NCI-H345 (cell line): ENCODE results near the gene TEC.
"Not testable (repeated sequence)": the region's sequence is repeated elsewhere in the genome, so short reads cannot be mapped to it uniquely, and the experiment has no call there.

ENCODE experiments used
- DNase-seq: peaks from one replicate; lab custom pipeline; 2025; lab: John Stamatoyannopoulos, UW

Gene TEC

DNA sequence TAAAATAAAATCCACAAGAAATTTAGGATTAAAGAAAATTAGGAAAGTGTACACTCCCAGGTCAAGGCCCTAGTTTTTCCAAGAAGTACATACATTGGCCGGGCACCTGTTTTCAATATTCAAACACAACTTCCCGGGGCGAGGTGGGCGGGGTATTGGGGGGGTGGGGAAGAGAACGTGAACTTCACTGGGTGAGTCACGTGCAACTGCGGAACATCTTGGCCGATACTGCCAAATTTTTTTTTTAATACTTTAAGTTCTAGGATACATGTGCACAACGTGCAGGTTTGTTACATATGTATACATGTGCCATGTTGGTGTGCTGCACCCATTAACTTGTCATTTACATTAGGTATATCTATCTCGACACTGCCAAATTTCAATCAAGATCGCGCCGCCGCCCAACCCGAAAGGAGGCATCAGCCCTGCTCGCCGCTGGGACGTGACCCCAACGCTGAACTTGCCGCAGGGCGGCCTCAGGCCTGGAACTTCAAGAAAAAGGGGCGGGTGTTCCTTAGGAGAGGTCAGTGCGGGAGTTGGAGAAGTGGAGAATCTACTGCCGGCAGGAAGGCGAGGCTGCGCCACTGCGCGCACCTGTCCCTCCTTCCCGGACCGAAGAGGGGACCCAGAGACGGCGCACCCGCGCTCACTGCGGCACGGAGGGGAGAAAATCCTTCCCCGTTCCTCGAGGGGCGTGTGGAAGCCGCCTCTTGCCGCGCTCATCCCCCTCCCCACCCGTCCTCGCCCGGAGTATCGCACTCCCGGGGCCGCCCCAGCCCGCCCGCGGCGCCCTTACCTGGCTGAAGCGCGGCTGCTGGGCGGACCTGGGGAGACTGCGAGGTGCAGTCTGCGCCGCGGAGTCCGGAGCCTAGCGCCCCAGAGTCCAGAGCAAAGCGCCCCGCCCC is at the start of gene TEC:
Gene TEC, minus strand, starts transcription at position 883 of the 905 bp plus-strand sequence. CDS start 41,224 bp downstream, outside the sequence.
- no peak for DNase-seq

DNA sequence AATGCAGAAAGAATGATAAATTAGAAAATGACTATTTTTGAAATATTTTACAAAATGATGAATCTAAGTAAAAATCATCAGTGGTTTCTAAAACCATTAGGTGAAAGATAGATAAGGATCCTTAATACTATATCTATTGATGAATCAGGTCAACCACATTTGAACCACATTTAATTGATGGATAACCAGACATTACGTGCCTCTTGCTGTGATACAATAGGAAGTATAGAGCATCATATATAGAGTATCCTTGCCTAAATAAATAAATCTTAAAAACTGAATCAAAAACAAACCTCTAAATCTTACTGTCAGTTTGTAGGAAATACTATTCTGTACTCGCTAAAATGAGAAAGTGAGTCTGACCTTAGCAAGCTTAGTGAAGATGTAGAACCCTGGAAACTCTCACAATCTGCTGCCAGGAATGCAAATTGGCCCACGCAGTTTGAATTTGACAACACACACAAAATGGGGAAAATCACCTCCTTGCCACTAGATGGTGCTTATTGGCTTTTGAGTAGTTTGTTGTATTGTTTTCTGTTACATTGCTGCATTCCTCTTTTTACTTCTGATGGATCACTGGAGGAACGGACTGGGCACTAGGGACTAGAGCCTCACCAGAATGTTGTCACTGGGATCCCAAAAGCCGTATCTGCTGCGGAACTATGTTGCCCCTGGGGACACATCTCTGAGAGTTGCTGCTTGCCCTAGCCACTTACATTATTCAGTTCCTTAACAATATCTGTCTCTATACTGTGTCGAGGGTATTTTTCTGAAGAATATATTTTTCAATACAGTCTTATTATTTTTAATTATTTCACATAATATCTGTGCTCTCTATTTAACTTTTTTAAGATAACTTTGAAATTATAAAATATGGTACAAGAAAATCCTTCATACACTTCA is 46.3 kb upstream of the TEC start:
- peak; percentile 12 for DNase-seq

DNA sequence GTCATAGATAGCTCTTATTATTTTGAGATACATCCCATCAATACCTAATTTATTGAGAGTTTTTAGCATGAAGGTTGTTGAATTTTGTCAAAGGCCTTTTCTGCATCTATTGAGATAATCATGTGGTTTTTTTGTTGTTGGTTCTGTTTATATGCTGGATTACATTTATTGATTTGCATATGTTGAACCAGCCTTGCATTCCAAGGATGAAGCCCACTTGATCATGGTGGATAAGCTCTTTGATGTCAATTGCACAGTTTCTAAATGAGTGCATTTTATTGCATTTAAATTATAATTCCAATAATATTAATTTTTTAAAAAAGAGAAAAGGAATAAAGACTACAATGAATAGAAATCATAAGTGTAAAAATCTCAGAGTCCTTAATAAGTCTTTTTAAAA is 45.1 kb upstream of the TEC start:
- DNase-seq = not testable (repeated sequence)

DNA sequence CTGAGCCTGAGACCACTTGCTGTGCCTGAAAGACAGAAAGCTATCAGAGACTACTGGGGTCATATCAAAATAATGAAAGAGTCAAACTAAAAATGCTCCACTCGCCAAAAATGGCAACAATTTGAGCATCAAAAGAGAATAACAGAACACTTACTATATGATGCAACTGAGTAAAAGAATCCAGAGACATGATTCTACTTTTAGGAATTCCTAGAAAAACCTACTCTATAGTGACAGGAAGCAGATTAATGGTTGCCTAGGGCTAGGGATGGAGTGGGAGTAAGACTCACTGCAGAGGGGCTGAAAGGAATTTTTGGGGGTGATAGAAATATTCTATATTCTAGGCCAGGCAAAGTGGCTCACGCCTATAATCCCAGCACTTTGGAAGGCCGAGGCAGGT is 42.3 kb upstream of the TEC start:
- no peak for DNase-seq

DNA sequence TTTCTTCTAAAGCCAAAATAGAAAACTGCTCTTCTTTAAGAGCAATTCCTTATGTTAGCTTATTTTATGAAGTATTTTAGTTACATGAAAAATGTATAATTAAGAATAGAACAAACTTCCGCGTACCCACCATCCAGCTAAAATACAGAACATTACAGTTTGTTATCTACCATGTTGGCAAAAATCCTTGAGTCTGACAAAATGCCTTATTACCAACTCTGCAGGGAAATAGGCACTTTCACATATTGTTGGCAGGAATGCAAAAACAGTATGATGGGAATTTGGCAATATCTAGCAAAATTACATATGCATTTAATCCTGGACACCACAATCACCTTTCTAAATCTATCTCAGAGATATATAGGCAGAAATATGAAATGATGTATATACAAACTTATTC is 39.3 kb upstream of the TEC start:
- no peak for DNase-seq

DNA sequence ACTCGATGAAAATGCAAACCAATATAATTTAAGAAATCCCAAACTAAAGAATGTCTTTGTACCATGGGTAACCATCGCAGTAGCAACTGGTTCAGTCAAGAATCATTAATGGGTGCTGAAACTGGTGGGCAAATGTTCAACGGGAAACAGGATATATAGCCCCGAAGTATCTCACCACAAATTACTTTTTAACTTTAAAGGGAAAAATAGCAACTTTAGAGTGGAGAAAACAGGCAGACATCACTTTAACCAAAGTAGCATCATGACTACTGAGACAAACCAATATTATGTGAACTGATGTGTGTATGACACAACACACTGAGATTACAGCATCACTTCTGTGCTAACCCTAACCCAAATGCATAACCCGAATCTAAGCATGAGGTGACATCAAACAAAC is 37.9 kb upstream of the TEC start:
- no peak for DNase-seq

DNA sequence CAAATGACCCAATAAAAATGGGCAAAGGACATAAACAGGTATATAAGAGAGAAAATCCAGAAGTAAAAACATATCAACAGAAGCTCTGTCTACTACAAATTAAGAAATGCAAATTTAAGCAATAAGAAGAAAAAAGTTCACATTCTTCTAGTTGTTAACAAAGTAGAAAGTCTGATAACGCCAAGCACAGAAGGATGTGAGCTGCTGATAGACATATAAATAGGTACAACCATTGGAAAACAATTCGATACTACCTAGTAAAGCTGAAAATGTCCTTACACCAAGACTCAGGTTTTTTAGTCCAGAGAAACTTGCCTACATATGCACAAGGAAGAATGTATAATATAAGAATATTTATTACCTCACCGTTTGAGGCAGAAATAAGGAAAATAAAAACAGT is 35.9 kb upstream of the TEC start:
- no peak for DNase-seq

DNA sequence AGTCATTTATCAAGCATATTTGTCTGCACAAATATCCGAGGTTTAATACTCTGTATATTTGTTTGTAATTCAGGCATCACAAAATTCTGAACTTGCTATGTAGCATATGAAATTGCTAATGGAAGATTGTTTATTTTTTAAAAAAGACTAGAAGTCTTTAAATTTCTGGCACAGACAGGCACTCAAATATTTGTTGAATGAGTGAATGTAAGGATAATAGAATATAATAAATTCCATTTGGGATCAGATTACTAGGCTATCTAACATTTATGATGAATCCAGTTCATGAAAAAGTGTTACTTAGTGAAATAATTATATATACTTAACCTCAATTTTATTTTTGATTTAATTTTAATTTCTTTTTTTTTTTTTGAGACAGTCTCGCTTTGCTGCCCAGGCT is 30.4 kb upstream of the TEC start:
- no peak for DNase-seq

DNA sequence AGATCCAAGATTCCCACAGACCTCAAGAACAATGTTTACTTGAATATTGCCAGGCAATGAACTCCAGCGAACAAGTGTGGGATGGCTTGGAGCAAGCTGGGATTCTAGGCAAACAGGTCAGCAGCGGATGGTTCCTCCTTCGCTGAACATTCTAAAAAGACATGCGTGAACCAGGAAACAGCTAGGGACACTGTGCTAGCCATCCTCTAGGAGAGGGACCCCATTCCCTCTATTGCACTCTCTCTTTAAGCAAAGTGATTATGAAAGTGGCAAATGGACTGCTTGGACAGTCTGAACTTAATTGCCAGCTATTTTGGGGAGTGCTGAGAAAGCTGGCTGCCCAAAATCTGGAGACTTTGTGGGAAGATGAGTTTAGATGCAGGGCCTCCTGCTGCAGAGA is 29.9 kb upstream of the TEC start:
- DNase-seq = no peak

DNA sequence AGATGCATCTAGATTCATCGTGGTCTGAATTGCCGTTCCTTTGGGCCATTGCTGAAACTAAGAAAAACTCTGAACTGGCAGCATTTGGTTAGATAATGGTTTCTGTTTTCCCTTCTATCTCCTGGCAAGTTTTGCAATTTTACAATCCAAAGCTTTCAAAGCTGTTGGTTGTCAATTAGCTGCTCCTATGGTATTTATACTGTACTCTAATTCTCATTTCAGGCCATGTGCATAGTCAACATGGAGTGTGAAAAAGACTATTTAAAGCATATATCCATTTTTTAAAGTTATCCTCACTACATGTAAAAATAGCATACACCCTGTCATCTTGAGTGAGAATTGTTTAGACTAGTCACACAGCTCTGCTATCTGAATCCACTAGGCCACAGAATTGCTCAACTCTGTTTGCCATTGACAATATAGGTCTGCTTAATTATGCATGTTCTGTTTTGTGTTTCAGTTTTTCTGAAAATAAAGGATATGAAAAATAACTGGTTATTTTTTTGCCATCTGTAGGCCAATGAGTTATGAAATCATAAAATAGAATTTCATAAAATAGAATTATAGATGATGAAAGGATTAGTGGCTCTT is 27.7 kb upstream of the TEC start:
- DNase-seq = no peak

DNA sequence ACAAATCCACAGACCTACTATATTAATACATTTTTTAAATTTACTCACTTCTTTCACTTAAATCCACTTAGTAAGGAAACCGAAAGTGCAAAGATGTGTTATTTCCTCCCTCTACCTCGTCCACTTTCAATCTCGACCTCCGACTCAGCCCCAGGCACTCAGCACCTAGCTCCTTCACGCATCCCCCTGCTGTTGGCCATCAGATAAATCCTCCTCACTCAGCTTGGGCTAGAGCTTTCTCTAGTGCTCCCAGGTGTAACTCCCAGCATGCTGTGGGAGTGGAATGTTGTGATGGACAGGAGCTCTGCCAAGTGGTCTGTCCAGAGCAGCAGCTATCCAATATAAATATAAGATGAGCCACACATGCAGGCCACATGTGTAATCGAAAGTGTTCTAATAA is 26.7 kb upstream of the TEC start:
- DNase-seq = no peak

DNA sequence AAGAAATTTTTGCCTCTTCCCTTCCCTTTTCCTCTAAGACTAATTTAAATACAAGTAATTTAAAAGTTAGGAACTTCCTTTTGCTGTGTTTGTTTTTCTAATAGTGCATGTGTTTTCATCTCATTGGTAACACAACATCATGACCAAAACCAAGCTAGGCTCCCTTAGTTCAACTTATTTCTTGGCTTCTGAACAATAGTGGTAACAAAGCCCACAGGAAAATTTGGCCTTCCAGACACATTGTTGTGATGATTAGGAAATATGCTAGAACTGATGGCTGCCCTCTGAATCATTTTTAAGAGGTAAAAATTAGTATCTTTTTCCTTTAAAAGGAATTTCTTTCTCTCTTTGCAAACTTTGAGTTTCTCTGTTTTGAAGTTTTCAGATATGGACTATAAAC is 25.5 kb upstream of the TEC start:
- no peak for DNase-seq

DNA sequence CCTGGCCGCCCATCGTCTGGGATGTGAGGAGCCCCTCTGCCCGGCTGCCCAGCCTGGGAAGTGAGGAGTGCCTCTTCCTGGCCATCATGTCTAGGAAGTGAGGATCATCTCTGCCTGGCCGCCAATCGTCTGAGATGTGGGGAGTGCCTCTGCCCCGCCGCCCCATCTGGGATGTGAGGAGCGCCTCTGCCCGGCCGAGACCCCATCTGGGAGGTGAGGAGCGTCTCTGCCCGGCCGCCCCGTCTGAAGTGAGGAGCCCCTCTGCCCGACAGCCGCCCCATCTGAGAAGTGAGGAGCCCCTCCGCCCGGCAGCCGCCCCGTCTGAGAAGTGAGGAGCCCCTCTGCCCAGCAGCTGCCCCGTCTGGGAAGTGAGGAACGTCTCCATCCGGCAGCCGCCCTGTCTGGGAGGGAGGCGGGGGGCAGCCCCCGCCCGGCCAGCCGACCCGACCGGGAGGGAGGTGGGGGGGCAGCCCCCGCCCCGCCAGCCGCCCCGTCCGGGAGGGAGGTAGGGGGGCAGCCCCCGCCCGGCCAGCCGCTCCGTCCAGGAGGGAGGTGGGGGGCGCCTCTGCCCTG is 22.7 kb upstream of the TEC start:
- DNase-seq = not testable (repeated sequence)

DNA sequence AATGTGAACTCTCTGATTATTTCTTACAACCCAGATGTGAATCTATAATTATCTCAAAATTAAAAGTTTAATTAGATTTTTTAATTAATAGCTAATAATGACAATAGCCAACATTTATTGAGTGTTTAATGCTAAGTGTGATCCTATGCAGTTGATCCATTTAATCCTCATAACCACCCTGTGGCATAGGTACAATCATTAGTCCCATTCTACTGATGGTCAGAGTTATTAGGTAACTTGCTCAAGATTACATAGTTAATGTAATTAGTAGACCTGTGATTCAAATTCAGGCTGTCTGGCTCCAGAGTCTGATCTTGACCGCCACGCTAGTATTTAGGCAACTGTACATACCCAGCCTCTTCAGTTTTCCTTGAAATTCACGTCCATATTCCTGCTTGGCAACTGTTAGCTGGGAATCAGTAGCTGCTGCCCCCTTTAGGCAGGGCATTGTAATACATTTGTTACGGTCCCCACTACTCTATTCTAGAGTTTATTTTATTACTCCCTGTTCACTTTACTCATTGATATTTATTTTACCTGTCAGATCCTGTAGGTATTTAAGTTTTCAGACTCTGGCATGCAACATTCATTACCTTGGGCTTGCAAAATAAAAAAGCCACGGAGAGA is 20.6 kb upstream of the TEC start:
- DNase-seq = no peak

DNA sequence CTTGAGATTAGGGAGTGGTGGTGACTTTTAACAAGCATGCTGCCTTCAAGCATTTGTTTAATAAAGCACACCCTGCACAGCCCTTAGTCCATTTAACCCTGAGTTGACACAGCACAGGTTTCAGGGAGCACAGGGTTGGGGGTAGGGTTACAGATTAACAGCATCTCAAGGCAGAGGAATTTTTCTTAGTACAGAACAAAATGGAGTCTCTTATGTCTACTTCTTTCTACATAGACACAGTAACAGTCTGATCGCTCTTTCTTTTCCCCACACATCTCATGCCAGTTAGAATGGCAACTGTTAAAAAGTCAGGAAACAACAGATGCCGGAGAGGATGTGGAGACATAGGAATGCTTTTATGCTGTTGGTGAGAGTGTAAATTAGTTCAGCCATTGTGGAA is 16.4 kb upstream of the TEC start:
- not testable (repeated sequence) for DNase-seq

DNA sequence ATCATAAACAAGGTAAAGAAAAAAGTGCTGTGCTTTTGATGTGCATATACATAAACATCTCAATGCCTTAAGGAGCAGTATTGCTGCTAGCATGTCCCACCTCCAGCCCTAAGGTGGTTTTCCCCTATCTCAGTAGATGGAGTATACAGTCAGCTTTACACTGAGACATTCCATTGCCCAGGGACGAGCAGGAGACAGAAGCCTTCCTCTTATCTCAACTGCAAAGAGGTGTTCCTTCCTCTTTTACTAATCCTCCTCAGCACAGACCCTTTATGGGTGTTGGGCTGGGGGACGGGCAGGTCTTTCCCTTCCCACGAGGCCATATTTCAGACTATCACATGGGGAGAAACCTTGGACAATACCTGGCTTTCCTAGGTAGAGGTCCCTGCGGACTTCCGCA is 16.0 kb upstream of the TEC start:
- DNase-seq = not testable (repeated sequence)

DNA sequence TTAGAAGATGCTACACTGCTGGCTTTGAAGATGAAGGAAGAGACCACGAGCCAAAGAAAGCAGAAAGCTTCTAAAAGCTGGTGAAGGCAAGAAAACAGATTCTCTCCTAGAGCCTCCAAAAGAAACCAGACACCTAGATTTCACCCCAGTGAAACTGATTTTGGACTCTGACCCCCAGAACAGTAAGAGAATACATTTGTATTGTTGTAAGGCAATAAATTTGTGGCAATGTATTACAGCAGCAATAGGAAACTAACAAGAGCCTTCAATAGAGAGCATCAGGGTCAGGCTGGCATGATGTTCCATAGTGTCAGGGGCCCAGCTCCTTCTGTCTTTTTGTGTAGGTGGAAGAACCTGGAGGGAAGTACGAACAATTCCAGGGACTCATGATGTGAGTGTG is 6.0 kb upstream of the TEC start:
- DNase-seq = no peak

DNA sequence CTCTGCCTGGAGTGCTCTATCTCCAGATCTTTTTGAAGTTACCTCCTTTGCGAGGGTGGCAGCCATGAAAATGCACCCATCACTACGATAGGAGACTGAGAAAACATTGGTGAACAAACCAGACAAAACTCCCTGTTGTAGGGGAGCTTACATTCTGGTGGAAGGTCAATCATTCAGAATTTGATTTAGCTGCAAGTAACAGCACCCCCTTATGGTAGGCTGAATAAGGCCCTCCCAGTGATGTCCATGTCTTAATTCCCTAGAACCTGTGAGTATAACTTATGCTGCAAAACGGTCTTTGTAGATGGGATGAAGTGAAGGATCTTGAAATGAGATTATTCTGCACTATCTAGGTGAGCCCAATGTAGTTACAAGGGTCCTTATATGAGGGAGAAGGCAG is 5.6 kb upstream of the TEC start:
- DNase-seq = peak; percentile 1

DNA sequence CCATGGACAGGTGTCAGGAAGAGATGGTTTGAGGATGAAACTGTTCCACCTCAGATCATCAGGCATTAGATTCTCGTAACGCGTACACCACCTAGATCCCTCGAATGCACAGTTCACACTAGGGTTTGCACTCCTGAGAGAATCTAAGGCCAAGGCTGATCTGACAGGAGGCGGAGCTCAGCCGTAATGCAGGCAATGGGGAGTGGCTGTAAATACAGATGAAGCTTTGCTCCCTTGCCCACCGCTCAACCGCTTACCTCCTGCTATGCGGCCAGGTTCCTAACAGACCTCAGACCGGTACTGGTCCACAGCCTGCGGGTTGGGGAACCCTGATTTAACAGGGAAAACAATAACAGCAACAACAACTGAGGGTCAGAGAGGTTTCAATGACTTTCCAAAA is 2.0 kb upstream of the TEC start:
- DNase-seq = no peak

DNA sequence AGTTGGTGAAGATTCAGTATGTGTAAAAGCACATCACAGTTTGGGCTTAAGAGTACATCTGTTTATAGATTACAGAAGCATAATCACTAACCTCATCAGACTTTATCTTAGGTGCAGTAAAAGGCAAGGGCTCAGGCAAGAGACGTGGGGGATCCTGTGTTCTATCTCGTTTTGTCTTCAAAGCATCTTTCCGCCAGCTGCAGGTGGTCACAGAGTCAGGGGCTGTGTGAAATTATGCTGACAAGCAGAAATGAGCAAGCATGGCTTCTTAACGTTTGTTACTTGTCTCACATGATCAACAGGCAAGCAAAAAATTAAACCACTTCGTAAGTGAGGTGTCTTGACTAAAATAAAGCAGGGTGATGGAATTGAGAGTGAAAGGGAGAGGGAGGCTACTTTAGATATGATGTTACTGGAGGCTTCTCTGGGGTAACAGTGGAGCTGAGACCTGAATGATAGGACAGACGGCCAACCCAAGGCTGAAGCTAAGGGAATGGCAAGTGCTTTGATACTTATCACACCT is 1.4 kb upstream of the TEC start:
- no peak for DNase-seq

DNA sequence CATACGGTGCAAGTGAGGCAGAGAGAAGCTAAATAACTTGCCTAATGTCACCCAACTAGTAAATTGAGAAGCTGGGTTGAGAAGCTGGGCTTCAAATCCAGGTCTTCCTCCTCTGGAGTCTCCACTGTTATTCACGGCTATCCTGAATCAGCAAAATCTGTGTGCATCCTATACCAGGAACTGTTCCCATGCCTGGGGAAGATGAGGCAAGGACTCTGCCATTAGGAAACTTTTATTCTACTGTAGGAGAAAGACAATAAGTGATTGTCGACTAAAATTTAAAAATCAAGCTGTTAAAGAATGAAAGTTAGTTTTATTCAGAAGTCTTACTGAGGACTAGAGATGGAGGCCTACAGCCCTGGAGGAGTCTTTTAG is 872 bp upstream of the TEC start:
- DNase-seq = no peak
